Skeletal muscle satellite cell (primary cell): Measurements from ENCODE around the gene METTL16.
"Not testable (repeated sequence)": the region's sequence is repeated elsewhere in the genome, so short reads cannot be mapped to it uniquely, and the experiment has no call there.

ENCODE experiments used
- H3K27me3 ChIP-seq: 2 replicates; pipeline ENCODE4 v1.7.0; 2013; ENCODE audit warnings: low read length; ENCODE audit not compliant: control insufficient read depth, insufficient read depth
- H3K36me3 ChIP-seq: 2 replicates; pipeline ENCODE4 v1.7.0; 2013; ENCODE audit warnings: mild to moderate bottlenecking, control low read depth, low read length; ENCODE audit not compliant: insufficient read depth
- H3K4me1 ChIP-seq: 2 replicates; pipeline ENCODE4 v1.7.0; 2013; ENCODE audit warnings: low read length; ENCODE audit not compliant: control insufficient read depth, insufficient read depth
- H3K4me2 ChIP-seq: 2 replicates; pipeline ENCODE4 v1.7.0; 2013; ENCODE audit warnings: mild to moderate bottlenecking, low read length
- H3K4me3 ChIP-seq: 2 replicates; pipeline ENCODE4 v1.7.0; 2013; ENCODE audit warnings: low read length
- H3K9ac ChIP-seq: 2 replicates; pipeline ENCODE4 v1.7.0; 2013; ENCODE audit warnings: mild to moderate bottlenecking, low read depth, low read length, moderate library complexity
- H3K9me3 ChIP-seq: replicated peaks from 2 replicates; pipeline ENCODE4 v1.7.0; 2013; ENCODE audit warnings: mild to moderate bottlenecking, control low read depth, low read length

Gene METTL16

DNA sequence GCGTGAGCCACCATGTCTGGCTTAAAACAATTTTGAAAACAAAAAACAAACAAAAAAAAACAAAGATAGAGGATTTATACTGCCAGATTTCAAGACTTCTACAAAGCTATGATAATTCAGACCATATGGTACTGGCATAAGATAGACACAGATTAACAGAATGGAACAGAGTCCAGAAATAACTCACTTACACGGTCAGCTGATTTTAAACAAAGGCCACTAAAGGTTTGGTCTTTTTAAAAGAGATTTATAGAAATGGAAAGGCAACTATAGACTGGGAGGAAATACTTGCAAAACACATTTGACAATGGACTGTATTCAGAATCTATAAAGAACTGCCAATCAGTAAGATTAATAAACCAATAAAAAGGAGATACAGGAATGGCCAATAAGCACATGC is 62.2 kb downstream of the METTL16 start:
- Histone ChIP-seq H3K4me3 (no peak overlapping the region), H3K36me3 (no peaks in the 10 kb centered on the region), H3K9ac (no peak overlapping the region), H3K4me1 (no peaks in the 10 kb centered on the region), H3K27me3 (no peaks in the 10 kb centered on the region), H3K9me3 (no peaks in the 10 kb centered on the region), H3K4me2 (no peak overlapping the region)

DNA sequence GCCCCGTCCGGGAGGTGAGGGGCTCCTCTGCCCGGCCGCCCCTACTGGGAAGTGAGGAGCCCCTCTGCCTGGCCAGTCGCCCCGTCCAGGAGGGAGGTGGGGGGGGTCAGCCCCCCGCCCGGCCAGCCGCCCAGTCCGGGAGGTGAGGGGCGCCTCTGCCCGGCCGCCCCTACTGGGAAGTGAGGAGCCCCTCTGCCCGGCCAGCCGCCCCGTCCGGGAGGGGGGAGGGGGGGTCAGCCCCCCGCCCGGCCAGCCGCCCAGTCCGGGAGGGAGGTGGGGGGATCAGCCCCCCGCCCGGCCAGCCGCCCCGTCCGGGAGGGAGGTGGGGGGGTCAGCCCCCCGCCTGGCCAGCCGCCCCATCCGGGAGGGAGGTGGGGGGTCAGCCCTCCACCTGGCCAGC is 64.2 kb downstream of the METTL16 start:
- H3K9me3 ChIP-seq, H3K4me2 ChIP-seq, H3K4me3 ChIP-seq, H3K9ac ChIP-seq, H3K27me3 ChIP-seq, H3K36me3 ChIP-seq, H3K4me1 ChIP-seq: not testable (repeated sequence)

DNA sequence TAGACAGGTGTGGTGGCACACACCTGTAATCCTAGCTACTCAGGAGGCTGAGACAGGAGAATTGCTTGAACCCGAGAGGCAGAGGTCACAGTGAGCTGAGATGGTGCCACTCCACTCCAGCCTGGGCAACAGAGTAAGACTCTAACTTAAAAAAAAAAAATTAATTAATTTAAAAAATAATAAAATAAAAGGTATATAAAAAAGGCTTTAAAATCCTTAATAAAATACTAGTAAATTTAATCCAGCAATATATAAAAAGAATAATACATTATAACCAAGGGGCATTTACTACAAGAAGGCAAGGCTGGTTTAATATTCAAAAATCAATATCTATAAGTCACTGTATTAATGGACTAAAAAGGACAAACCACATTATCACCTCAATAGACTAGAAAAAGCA is 66.0 kb downstream of the METTL16 start:
- Histone ChIP-seq H3K9ac (no peak overlapping the region), H3K4me1 (no peaks in the 10 kb centered on the region), H3K36me3 (peaks cover 5% of the 10 kb centered on the region), H3K27me3 (no peaks in the 10 kb centered on the region), H3K4me3 (no peak overlapping the region), H3K9me3 (no peaks in the 10 kb centered on the region), H3K4me2 (no peak overlapping the region)

DNA sequence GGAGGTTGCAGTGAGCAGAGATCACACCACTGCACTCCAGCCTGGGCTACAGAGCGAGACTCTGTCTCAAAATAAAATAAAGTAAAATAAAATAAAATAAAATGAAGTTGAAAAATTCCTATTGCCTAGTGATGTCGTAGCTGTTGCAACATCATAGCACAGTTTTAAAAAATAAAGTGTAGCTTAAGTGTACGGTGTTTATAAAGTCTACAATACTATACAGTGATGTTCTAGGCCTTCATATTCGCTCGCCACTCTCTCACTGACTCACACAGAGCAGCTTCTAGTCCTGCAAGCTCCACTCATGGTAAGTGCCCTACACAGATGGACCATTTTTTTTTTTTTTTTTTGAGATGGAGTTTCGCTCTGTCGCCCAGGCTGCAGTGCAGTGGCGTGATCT is 67.3 kb downstream of the METTL16 start:
- H3K4me1 ChIP-seq, result no peaks in the 10 kb centered on the region
- H3K4me2 ChIP-seq, result no peak overlapping the region
- H3K36me3 ChIP-seq, result peaks cover 8% of the 10 kb centered on the region
- H3K27me3 ChIP-seq, result no peaks in the 10 kb centered on the region
- H3K9ac ChIP-seq, result no peak overlapping the region
- no peaks in the 10 kb centered on the region for H3K9me3 ChIP-seq
- H3K4me3 ChIP-seq, result no peak overlapping the region

DNA sequence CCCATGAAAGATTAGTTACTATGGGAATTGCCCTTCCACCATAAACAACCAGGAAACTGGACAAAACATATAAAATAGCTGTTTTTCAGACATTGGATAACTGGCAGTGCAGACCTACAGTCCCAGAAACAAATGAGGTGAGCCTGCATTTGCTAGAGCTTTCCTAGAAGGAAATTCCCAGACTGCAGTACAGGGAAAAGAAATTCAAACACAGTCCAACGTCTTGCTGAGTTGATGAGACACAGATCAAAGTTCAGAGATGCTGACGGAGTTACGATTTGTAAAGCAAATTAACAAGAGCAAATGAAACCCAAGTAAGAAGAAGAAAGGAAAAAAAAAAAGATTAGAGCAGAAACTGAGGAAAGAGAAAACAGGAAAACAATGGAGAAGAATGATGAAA is 69.5 kb downstream of the METTL16 start:
- Histone ChIP-seq H3K4me3 (no peak overlapping the region), H3K4me1 (peaks cover 8% of the 10 kb centered on the region), H3K9me3 (no peaks in the 10 kb centered on the region), H3K9ac (no peak overlapping the region), H3K4me2 (no peak overlapping the region), H3K27me3 (no peaks in the 10 kb centered on the region), H3K36me3 (peaks cover 13% of the 10 kb centered on the region)

DNA sequence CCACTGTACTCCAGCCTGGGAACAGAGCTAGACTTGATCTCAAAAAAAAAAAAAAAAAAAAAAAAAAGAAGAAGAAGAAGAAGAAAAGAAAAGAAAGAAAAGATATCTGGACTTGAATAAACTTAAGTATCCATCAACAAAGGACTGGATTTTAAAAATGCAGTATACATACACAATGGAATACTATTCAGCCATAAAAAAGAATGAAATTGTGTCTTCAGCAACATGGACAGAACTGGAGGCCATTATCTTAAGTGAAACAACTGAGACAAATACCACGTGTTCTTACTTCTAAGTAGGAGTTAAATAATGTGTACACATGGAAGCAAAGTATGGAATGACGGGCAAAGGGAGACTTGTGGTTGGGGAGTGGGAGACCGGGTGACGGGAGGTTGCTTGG is 70.8 kb downstream of the METTL16 start:
- peaks cover 18% of the 10 kb centered on the region for H3K36me3 ChIP-seq
- no peak overlapping the region for H3K9ac ChIP-seq
- H3K4me1 ChIP-seq, result peaks cover 8% of the 10 kb centered on the region
- no peak overlapping the region for H3K4me2 ChIP-seq
- no peaks in the 10 kb centered on the region for H3K9me3 ChIP-seq
- no peak overlapping the region for H3K4me3 ChIP-seq
- H3K27me3 ChIP-seq, result no peaks in the 10 kb centered on the region

DNA sequence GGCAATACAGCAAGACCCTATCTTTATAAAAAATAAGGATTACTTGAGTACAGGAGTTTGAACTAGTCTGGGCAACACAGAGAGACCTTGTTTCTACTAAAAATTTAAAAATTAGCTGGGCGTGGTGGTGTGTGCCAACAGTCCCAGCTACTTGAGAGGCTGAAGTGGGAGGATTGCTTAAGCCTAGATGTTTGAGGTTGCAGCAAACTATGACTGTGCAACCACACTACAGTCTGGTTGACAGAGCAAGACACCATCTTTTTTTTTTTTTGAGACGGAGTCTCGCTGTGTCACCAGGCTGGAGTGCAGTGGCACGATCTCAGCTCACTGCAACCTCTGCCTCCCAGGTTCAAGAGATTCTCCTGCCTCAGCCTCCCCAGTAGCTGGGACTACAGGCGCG is 71.7 kb downstream of the METTL16 start:
- H3K4me2 ChIP-seq, H3K9me3 ChIP-seq, H3K4me1 ChIP-seq, H3K27me3 ChIP-seq, H3K9ac ChIP-seq, H3K4me3 ChIP-seq: not testable (repeated sequence)
- peaks cover 19% of the 10 kb centered on the region for H3K36me3 ChIP-seq

DNA sequence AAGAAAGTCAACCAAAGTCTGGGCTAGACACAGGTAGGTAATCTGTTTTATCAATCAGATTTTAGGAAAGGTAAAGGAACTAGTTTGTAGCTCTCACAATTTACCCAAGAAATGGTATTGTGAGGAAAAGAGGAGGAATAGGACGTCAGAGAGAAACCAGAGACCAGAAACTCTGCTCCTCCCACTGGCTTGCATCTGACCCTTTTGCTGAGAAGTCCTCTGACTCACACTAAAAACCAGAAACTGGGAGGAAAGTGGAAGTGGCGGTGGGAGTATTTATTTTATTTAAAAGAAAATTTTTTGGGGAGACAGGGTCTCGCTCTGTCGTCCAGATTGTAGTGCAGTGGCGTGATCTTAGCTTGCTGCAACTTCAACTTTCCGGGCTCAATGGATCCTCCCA is 72.9 kb downstream of the METTL16 start:
- Histone ChIP-seq H3K9me3 (no peaks in the 10 kb centered on the region), H3K9ac (no peak overlapping the region), H3K4me1 (peaks cover 8% of the 10 kb centered on the region), H3K36me3 (peaks cover 25% of the 10 kb centered on the region), H3K4me3 (no peak overlapping the region), H3K27me3 (no peaks in the 10 kb centered on the region), H3K4me2 (no peak overlapping the region)

DNA sequence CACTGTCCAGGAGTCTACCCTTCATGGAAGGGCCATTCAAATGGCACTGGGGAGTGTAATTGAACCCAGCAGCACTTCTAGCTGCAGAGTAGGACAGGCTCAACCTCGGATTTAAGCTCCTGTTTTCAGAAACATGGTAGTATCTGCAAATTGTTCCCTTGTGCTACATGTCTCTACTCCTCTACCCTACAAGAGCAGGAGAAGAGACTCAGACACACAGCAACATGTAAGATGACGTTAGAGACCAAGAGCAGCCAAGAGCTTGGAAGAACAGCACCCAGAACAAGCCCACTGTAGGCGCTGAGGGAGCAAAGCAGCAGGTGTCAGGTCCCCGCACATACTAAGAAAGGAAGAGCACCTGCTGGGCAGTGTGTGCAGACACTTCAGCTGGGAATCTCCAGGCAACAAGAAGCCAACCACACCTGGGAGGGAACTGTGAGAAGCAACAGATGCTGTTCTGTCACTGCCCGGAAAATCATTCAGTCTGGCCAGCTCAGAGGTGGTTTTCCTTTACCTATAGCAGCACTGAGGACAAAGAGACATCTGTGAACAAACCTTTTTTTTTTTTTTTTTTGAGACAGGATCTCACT is 75.3 kb downstream of the METTL16 start:
- Histone ChIP-seq H3K27me3 (no peaks in the 10 kb centered on the region), H3K4me3 (no peak overlapping the region), H3K36me3 (peaks cover 38% of the 10 kb centered on the region), H3K9ac (no peak overlapping the region), H3K9me3 (no peaks in the 10 kb centered on the region), H3K4me2 (no peak overlapping the region), H3K4me1 (peaks cover 8% of the 10 kb centered on the region)

DNA sequence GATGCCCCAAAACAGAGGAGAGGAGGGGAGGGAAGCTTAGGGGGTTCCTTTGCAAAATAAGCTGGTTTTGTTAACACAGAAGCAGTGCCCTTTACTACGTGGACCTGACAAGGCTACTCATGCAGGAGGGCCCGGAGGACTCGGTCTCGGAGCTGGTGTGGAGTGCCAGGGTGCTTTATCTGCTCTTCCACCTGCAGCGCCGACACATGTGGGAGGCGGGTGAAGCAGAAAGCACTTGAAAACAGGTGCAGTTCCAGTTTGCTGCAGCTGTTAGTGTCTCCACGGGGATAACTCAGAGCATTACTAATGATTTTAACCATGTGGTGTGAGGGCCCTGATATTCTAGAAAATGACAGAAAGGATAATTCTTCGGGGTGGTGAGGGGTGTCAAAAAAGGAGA is 75.8 kb downstream of the METTL16 start:
- no peak overlapping the region for H3K4me2 ChIP-seq
- peaks cover 8% of the 10 kb centered on the region for H3K4me1 ChIP-seq
- H3K9me3 ChIP-seq, result no peaks in the 10 kb centered on the region
- no peak overlapping the region for H3K4me3 ChIP-seq
- no peaks in the 10 kb centered on the region for H3K27me3 ChIP-seq
- H3K36me3 ChIP-seq, result peaks cover 32% of the 10 kb centered on the region
- H3K9ac ChIP-seq, result no peak overlapping the region

DNA sequence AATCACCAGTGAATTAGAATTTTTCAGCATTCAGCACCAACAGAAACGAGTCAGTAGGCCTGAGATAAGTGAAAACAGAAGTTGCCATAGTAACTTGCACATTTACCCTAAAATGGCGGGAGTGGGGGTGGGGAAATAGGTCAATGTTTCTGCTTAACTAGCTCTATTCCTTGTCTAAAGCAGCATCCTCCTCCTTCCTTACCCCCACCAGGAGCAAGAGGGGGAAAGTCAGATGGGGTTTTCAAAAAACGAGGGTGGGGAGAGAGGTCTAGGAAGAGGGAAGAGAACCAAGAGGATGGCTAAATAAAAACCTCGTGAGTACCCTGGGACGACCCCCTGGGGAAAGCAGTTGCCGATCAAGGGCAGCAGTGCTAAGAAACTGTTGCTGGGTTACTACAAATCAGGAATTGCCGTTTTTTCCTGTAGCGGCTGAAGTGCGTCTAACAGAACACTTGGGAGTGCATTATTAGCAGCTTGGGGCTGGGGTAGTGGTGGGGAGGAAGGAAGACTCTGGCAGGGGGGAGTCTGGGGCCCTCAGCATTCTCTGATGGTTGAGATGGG is 76.4 kb downstream of the METTL16 start:
- Histone ChIP-seq H3K4me2 (no peak overlapping the region), H3K4me3 (no peak overlapping the region), H3K4me1 (peaks cover 8% of the 10 kb centered on the region), H3K27me3 (no peaks in the 10 kb centered on the region), H3K9ac (no peak overlapping the region), H3K36me3 (peaks cover 32% of the 10 kb centered on the region), H3K9me3 (no peaks in the 10 kb centered on the region)

DNA sequence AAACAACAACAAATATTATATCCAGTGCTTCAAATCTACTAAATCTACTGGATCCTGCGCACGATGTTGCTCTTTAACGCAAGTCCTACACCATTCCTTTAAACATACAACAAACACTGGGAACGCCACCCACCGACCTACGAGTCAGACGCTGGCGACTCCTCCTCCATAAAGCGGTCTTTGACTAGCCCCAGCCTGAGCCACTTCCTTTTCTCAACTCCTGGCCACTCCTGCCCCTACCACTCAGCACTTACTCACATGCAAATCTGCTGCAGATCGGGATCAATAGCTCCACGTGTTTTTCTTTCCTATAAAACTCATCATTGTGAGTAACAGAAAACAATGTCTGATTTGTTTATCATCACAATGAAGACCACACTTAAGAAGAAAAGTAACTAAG is 78.0 kb downstream of the METTL16 start:
- Histone ChIP-seq H3K27me3 (no peaks in the 10 kb centered on the region), H3K9me3 (no peaks in the 10 kb centered on the region), H3K4me3 (no peak overlapping the region), H3K4me1 (peaks cover 2% of the 10 kb centered on the region), H3K36me3 (peaks cover 25% of the 10 kb centered on the region), H3K9ac (no peak overlapping the region), H3K4me2 (no peak overlapping the region)
